Endothelial cell of umbilical vein (primary cell): ENCODE results near the gene CERS6. TPM values are rescaled to one million over a fixed set of nuclear protein-coding genes. Genes with fewer than 3 reads are reported as not detected.

Experiments used
- BruUV-seq: library from RNA; stranded (reverse); fragments of 400-500 nt; replicated peaks from 2 replicates; lab custom pipeline; 2021; lab: Mats Ljungman, UMichigan
- CTCF ChIA-PET: fragments of 300-600, 350-600 bp; sonication (Branson Sonifier 250); formaldehyde crosslinking; loops from one replicate; lab custom pipeline; 2021; ENCODE audit warnings: antibody characterized with exemption, inconsistent platforms; lab: Charles Lee
- POLR2A ChIA-PET: fragments of 300-600, 350-600 bp; sonication (Branson Sonifier 250); formaldehyde crosslinking; loops from one replicate; lab custom pipeline; 2021; ENCODE audit warnings: antibody characterized with exemption, inconsistent platforms; lab: Charles Lee
- DNase-seq: peaks from one replicate; pipeline ENCODE4 v3.0.0-alpha.2; 2011; ENCODE audit warnings: low read depth, low spot score
- FAIRE-seq: peaks from 2 replicates; lab custom pipeline; 2011; peaks lifted over from hg19 to GRCh38; lab: Jason Lieb, UNC
- H2AFZ ChIP-seq: 2 replicates; pipeline ENCODE4 v1.6.0; 2012; ENCODE audit warnings: low read depth, low read length, control low read depth, inconsistent platforms
- H3K27ac ChIP-seq: 2 replicates; pipeline ENCODE4 v1.5.1; 2011; ENCODE audit warnings: low read depth, mild to moderate bottlenecking, control low read depth, low read length, moderate library complexity; ENCODE audit not compliant: insufficient read depth
- H3K27me3 ChIP-seq, 2 experiments: 2 replicates each; pipeline versions ENCODE4 v1.6.0 to v1.6.1; 2011; ENCODE audit warnings: low read length in 2 of 2, mixed read lengths in 1 of 2; ENCODE audit not compliant: control insufficient read depth in 2 of 2, insufficient read depth in 2 of 2
- H3K36me3 ChIP-seq, 2 experiments: 2 replicates in 1 of 2; 3 replicates in 1 of 2; pipeline ENCODE4 v1.5.1; 2011; ENCODE audit warnings: low read length in 2 of 2, mild to moderate bottlenecking in 1 of 2, moderate library complexity in 1 of 2; ENCODE audit not compliant: control insufficient read depth in 2 of 2, insufficient read depth in 2 of 2; ENCODE audit errors: extremely low read depth in 1 of 2
- H3K4me1 ChIP-seq: 3 replicates; pipeline ENCODE4 v1.5.1; 2011; ENCODE audit warnings: mild to moderate bottlenecking, low read length; ENCODE audit not compliant: control insufficient read depth, insufficient read depth; ENCODE audit errors: extremely low read depth
- H3K4me2 ChIP-seq: 2 replicates; pipeline ENCODE4 v1.6.1; 2011; ENCODE audit warnings: low read length, control low read depth, mixed read lengths; ENCODE audit not compliant: insufficient read depth
- H3K4me3 ChIP-seq, 3 experiments: fragments of 200-600 bp in 1 of 3; sonication (generic), shearing (Covaris generic) in 1 of 3; replicated peaks in 1 of 3; 2 replicates each; pipeline ENCODE4 v1.5.1; 2011 to 2016; ENCODE audit warnings: control low read depth in 3 of 3, low read length in 3 of 3, mild to moderate bottlenecking in 2 of 3, inconsistent platforms in 1 of 3, low read depth in 1 of 3, moderate library complexity in 1 of 3; ENCODE audit not compliant: insufficient read depth in 1 of 3
- H3K79me2 ChIP-seq: 2 replicates; pipeline ENCODE4 v1.6.0; 2012; ENCODE audit warnings: low read length, inconsistent platforms; ENCODE audit not compliant: control insufficient read depth, insufficient read depth
- H3K9ac ChIP-seq: replicated peaks from 2 replicates; pipeline ENCODE3; 2011; ENCODE audit warnings: low read length, control low read depth; ENCODE audit not compliant: insufficient read depth; ENCODE audit errors: extremely low read depth
- H3K9me1 ChIP-seq: replicated peaks from 3 replicates; pipeline ENCODE4 v1.6.0; 2011; ENCODE audit warnings: mild to moderate bottlenecking, low read length; ENCODE audit not compliant: control insufficient read depth, insufficient read depth; ENCODE audit errors: extremely low read depth
- H3K9me3 ChIP-seq: replicated peaks from 2 replicates; pipeline ENCODE4 v1.5.1; 2012; ENCODE audit warnings: low read length, inconsistent platforms; ENCODE audit not compliant: control insufficient read depth, insufficient read depth
- H4K20me1 ChIP-seq: replicated peaks from 2 replicates; pipeline ENCODE3; 2011; ENCODE audit warnings: mild to moderate bottlenecking, low read length; ENCODE audit not compliant: control insufficient read depth, insufficient read depth; ENCODE audit errors: extremely low read depth
- EZH2 ChIP-seq: IDR thresholded peaks from 2 replicates; pipeline ENCODE4 v1.6.1; 2012; ENCODE audit warnings: borderline replicate concordance, low read depth, mild to moderate bottlenecking, moderate library complexity, low read length, inconsistent platforms; ENCODE audit not compliant: severe bottlenecking
- JUN ChIP-seq: IDR thresholded peaks from 2 replicates; pipeline ENCODE4 v1.6.1; 2011; ENCODE audit warnings: borderline replicate concordance, low read depth; ENCODE audit not compliant: insufficient read length, insufficient read depth
- POLR2AphosphoS5 ChIP-seq: IDR thresholded peaks from 2 replicates; pipeline ENCODE4 v1.6.1; 2012; ENCODE audit warnings: low read depth, mild to moderate bottlenecking, control low read depth, low read length, moderate library complexity; ENCODE audit not compliant: insufficient read depth
- dilution Hi-C: fragments of 300-500 bp; cut with MboI; formaldehyde crosslinking; loops from one replicate; pipeline ENCODE4 v1.15.0; 2019; ENCODE audit warnings: low sequenced_read_pairs; ENCODE audit not compliant: extremely low pct_ligation_motif_present
- intact Hi-C: fragments of 100-400 bp; cut with micrococcal nuclease; formaldehyde crosslinking; loops from one replicate; pipeline ENCODE4 v1.10.0; 2022
- polyA plus RNA-seq, 4 experiments: library from polyadenylated mRNA; depleted of rRNA in 3 of 4; stranded (reverse) in 3 of 4; unstranded in 1 of 4; fragments of >200 nt; gene quantifications; 2 replicates each; pipeline versions ENCODE4 v1.2.1 to v1.2.3, GENCODE V29; 2011 to 2012; ENCODE audit warnings: missing spikeins in 1 of 4
- total RNA-seq: library from RNA; stranded (reverse); gene quantifications from 2 replicates; pipeline ENCODE4 v1.2.3, GENCODE V29; 2021
- TF ChIP-seq, protein P1 (sequence below): IDR thresholded peaks from 2 replicates; pipeline ENCODE4 v1.6.1; 2011; ENCODE audit not compliant: insufficient read depth, insufficient read length

Gene CERS6
- total and polyA plus RNA-seq, 2 donors (not counting 3 experiments of a cell fraction or from before 2014, with no cell fraction given), result 2.7 to 11.7 TPM

DNA sequence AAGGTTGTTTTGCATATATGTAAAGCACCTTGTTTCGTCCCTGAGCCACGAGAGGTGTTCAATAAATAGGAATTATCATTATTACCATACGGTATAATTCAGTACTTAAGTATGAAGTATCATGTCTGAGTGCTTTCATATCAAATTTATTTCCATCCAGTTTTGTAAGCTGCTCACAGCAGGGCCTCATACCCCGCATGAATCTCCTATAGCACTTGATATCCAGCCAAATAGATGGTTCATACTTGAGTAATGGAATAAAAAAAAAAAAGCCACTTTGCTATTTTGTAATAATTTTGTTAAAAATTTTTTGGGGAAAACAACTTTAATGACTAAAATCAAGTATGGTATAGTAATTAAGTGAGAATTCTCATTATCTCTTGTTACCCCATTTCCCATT, 185.6 kb downstream of the CERS6 start:
- Histone ChIP-seq H2AFZ (no peak overlapping the region), H3K79me2 (no peaks in the 10 kb centered on the region), H3K36me3 (no peaks in the 10 kb centered on the region), H3K4me3 (no peak overlapping the region), H3K4me2 (no peak overlapping the region), H3K9me3 (no peaks in the 10 kb centered on the region), H3K4me1 (no peaks in the 10 kb centered on the region), H3K27me3 (no peaks in the 10 kb centered on the region), H4K20me1 (no peaks in the 10 kb centered on the region), H3K9ac (no peak overlapping the region), H3K27ac (no peak overlapping the region), H3K9me1 (no peaks in the 10 kb centered on the region)
- dilution Hi-C loops (no loop called here), intact Hi-C loops (no loop called here)
- no TSS peak for BruUV-seq
- no peak for FAIRE-seq
- ChIA-PET POLR2A (no interaction called here), CTCF (no interaction called here)
- DNase-seq, result no peak
- TF ChIP-seq JUN (no peak), POLR2AphosphoS5 (no peak)
- TF ChIP-seq, protein P1, sequence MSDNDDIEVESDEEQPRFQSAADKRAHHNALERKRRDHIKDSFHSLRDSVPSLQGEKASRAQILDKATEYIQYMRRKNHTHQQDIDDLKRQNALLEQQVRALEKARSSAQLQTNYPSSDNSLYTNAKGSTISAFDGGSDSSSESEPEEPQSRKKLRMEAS, result no peak

- no peak overlapping the region for H3K4me3 ChIP-seq
- no peaks in the 10 kb centered on the region for H3K79me2 ChIP-seq
- ChIA-PET CTCF (no interaction called here), POLR2A (no interaction called here)
- H3K9me1 ChIP-seq, result no peaks in the 10 kb centered on the region
- no peaks in the 10 kb centered on the region for H3K9me3 ChIP-seq
- no peaks in the 10 kb centered on the region for H3K4me1 ChIP-seq
- H3K27me3 ChIP-seq, result no peaks in the 10 kb centered on the region
- H3K9ac ChIP-seq, result no peak overlapping the region
- no peaks in the 10 kb centered on the region for H4K20me1 ChIP-seq
- dilution Hi-C loops (no loop called here), intact Hi-C loops (no loop called here)
- TF ChIP-seq EZH2, result no peak
- FAIRE-seq (no peak), DNase-seq (no peak)
- BruUV-seq, result no TSS peak
- H3K4me2 ChIP-seq, result no peak overlapping the region
- H2AFZ ChIP-seq, result no peak overlapping the region
- no peak overlapping the region for H3K27ac ChIP-seq
- H3K36me3 ChIP-seq, result no peaks in the 10 kb centered on the region
Observed at GRCh38 chr2:168642873-168643272, 186.8 kb downstream of the CERS6 start.
